Mesendoderm (in vitro differentiated cells): ENCODE measurements around the gene RXRG. TPM values are rescaled to one million over a fixed set of nuclear protein-coding genes. Genes with fewer than 3 reads are reported as not detected.
A peak's percentile ranks its signal among the peaks of the same experiment; 100 is the strongest.

ENCODE experiments used
- DNase-seq: peaks from one replicate; pipeline ENCODE4 v3.0.0; 2013
- H2AK5ac ChIP-seq: 2 replicates; pipeline ENCODE4 v1.6.1; 2013; ENCODE audit warnings: low read length, inconsistent platforms
- H2BK120ac ChIP-seq: 2 replicates; pipeline ENCODE4 v1.6.1; 2013; ENCODE audit warnings: low read depth, mild to moderate bottlenecking, low read length, moderate library complexity, mixed read lengths
- H2BK15ac ChIP-seq: replicated peaks from 2 replicates; pipeline ENCODE4 v1.6.1; 2013; ENCODE audit warnings: low read depth, mild to moderate bottlenecking, moderate library complexity
- H2BK5ac ChIP-seq: 2 replicates; pipeline ENCODE4 v1.6.1; 2013; ENCODE audit warnings: low read length, inconsistent platforms
- H3K18ac ChIP-seq: 2 replicates; pipeline ENCODE4 v1.6.1; 2013; ENCODE audit warnings: mild to moderate bottlenecking, low read length, mixed read lengths
- H3K23ac ChIP-seq: one replicate; pipeline ENCODE4 v1.6.1; 2013; ENCODE audit warnings: low read length
- H3K27ac ChIP-seq: 2 replicates; pipeline ENCODE4 v1.5.1; 2013; ENCODE audit warnings: low read depth, mild to moderate bottlenecking, inconsistent platforms, low read length, moderate library complexity
- H3K27me3 ChIP-seq: 2 replicates; pipeline ENCODE4 v1.6.1; 2013; ENCODE audit warnings: low read length, control low read depth, mild to moderate bottlenecking, inconsistent platforms; ENCODE audit not compliant: insufficient read depth, poor library complexity
- H3K36me3 ChIP-seq: 2 replicates; pipeline ENCODE4 v1.6.1; 2013; ENCODE audit warnings: low read length, inconsistent platforms; ENCODE audit not compliant: control insufficient read depth, insufficient read depth
- H3K4ac ChIP-seq: one replicate; pipeline ENCODE4 v1.6.1; 2013; ENCODE audit warnings: low read depth, mild to moderate bottlenecking, low read length, moderate library complexity
- H3K4me1 ChIP-seq: 2 replicates; pipeline ENCODE4 v1.6.1; 2013; ENCODE audit warnings: low read depth, low read length, inconsistent platforms; ENCODE audit not compliant: control insufficient read depth
- H3K4me2 ChIP-seq: 2 replicates; pipeline ENCODE4 v1.6.1; 2013; ENCODE audit warnings: low read length
- H3K4me3 ChIP-seq: 2 replicates; pipeline ENCODE4 v1.5.1; 2013; ENCODE audit warnings: mild to moderate bottlenecking, low read length
- H3K56ac ChIP-seq: one replicate; pipeline ENCODE4 v1.6.1; 2013; ENCODE audit warnings: low read length
- H3K79me1 ChIP-seq: 2 replicates; pipeline ENCODE4 v1.6.1; 2013; ENCODE audit warnings: low read length, inconsistent platforms
- H3K79me2 ChIP-seq: 2 replicates; pipeline ENCODE4 v1.6.1; 2013; ENCODE audit warnings: mild to moderate bottlenecking, low read length; ENCODE audit not compliant: control insufficient read depth, insufficient read depth
- H3K9ac ChIP-seq: 2 replicates; pipeline ENCODE4 v1.6.1; 2013; ENCODE audit warnings: low read length, inconsistent platforms
- H4K5ac ChIP-seq: one replicate; pipeline ENCODE4 v1.6.1; 2013; ENCODE audit warnings: low read length
- H4K8ac ChIP-seq: one replicate; pipeline ENCODE4 v1.6.1; 2013; ENCODE audit warnings: low read depth, mild to moderate bottlenecking, control low read depth, low read length, moderate library complexity
- whole genome bisulfite sequencing: extraction: QIAGEN DNeasy Blood & Tissue Kit; methylation state at CpG from one replicate; pipeline ENCODE4 v1.1.7; 2013; ENCODE audit warnings: low lambda C conversion rate, missing lambda C conversion rate; ENCODE audit not compliant: insufficient coverage; ENCODE audit errors: extremely low coverage; 5-methylcytosine and 5-hydroxymethylcytosine counted together
- polyA plus RNA-seq, 2 experiments: library from polyadenylated mRNA; stranded (reverse); fragments of 200-250 nt; gene quantifications; one replicate each; pipeline ENCODE4 v1.2.3, GENCODE V29; 2013

RXRG gene
- 0.32 TPM for polyA plus RNA-seq (2013, experiment 1 of 2)
- 0.35 TPM for polyA plus RNA-seq (2013, experiment 2 of 2)

DNA sequence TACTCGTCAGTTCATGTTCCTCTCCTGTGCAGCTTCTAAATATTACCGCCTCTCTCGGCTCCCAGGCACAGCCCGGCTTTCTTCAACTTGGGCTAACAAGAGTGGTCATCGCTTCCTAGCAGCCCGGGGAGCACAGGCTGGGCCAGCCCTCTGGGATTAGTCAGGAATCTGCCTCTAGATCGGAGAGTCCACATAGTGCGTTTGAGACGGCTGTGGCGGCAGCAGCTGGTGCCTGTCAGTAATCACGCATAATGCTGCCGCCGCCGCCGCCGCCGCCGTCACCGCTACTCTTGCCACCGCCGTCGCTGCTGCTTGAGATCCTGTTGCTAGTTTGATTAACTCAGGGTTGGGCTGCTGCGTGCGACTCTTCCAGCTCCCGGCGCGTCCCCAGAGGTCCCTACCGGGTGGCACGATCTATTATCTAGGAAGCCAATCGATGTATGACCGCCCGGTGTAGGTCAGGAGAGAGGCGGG, at the start of gene RXRG:
RXRG (minus strand) TSS at position 230 of the 474 bp plus-strand sequence. CDS start 233 bp downstream, outside the sequence.
- peak within 1 kb of the TSS; percentile 30 for H3K27ac ChIP-seq
- no peaks in the 10 kb centered on the region for H3K79me2 ChIP-seq
- peak within 1 kb of the TSS; percentile 15 for H3K9ac ChIP-seq
- H4K8ac ChIP-seq: no peak within 1 kb of the TSS
- H3K23ac ChIP-seq: no peak within 1 kb of the TSS
- peak within 1 kb of the TSS; percentile 59 for H3K56ac ChIP-seq
- no peaks in the 10 kb centered on the region for H3K79me1 ChIP-seq
- H3K4me3 ChIP-seq: no peak within 1 kb of the TSS
- H4K5ac ChIP-seq: no peak within 1 kb of the TSS
- H2BK120ac ChIP-seq: no peak within 1 kb of the TSS
- H3K4me1 ChIP-seq: peaks cover 14% of the 10 kb centered on the region
- H3K27me3 ChIP-seq: peaks cover 9% of the 10 kb centered on the region
- no CpG with 5 or more reads among the region's 33 CpGs for WGBS
- H2BK15ac ChIP-seq: no peak within 1 kb of the TSS
- no peak within 1 kb of the TSS for H3K18ac ChIP-seq
- no peak within 1 kb of the TSS for H2BK5ac ChIP-seq
- peak within 1 kb of the TSS; percentile 28 for H3K4me2 ChIP-seq
- no peak within 1 kb of the TSS for H2AK5ac ChIP-seq
- no peaks in the 10 kb centered on the region for H3K36me3 ChIP-seq
- DNase-seq: peak; percentile 76
- no peak within 1 kb of the TSS for H3K4ac ChIP-seq

DNA sequence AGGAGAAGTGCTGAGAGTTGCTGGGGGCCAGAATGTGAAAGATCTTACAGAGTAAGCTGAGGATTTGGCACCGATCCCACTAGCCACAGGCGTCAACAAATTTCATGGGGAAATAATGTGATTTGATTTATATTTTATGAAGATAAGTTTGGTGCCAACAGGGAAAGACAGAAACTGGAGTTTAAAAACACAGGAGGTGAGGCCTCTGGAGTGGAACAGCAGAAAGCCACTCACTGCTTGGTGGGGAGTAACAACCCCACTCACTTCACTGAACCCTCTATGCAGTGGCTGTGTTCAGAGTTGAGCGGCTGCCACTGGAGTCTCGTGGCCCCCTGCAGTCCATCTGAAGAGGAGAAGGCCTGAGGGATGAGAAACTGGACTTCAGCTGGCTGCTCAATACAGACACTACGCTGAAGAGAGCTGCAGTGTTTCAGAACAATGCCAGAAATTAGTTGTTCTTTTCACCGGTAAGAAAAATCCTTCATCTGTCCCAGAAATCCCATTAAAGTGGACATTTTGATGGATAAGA, 48.0 kb upstream of the RXRG start:
- no peaks in the 10 kb centered on the region for H3K79me1 ChIP-seq
- H2BK15ac ChIP-seq: no peak overlapping the region
- H3K36me3 ChIP-seq: no peaks in the 10 kb centered on the region
- no peak overlapping the region for H3K4me3 ChIP-seq
- H3K4me1 ChIP-seq: peaks cover 4% of the 10 kb centered on the region
- no peak overlapping the region for H2BK120ac ChIP-seq
- no peak overlapping the region for H2BK5ac ChIP-seq
- no peak overlapping the region for H3K56ac ChIP-seq
- H3K27ac ChIP-seq: no peak overlapping the region
- no peak overlapping the region for H3K18ac ChIP-seq
- no peak overlapping the region for H4K5ac ChIP-seq
- H3K23ac ChIP-seq: no peak overlapping the region
- no peak overlapping the region for H4K8ac ChIP-seq
- WGBS: no CpG with 5 or more reads among the region's 6 CpGs
- DNase-seq: no peak
- no peak overlapping the region for H3K9ac ChIP-seq
- H3K79me2 ChIP-seq: no peaks in the 10 kb centered on the region
- H3K4ac ChIP-seq: no peak overlapping the region
- no peak overlapping the region for H3K4me2 ChIP-seq
- no peaks in the 10 kb centered on the region for H3K27me3 ChIP-seq
- H2AK5ac ChIP-seq: no peak overlapping the region

DNA sequence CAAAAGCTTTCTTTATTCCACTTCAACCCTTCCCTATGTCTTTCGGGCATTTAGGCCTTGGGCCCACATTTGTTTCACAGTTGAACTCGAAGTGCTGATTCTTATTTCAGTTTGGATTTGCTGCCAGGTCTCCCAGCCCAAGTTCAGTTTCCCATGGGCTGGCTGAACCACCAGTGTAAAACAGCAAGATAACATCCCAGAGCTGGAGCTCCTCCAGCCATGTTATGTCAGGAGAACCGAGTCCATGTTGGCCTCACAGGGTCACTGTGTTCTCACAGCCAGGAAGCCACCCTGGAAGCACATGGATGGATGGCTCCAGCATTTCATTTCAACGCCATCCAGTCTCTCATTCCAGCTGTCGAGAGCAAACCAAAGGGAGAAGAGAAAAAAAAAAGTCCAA, 45.2 kb upstream of the RXRG start:
- WGBS: no CpG with 5 or more reads among the region's 5 CpGs
- Histone ChIP-seq H3K4me1 (no peaks in the 10 kb centered on the region), H2AK5ac (no peak overlapping the region)

DNA sequence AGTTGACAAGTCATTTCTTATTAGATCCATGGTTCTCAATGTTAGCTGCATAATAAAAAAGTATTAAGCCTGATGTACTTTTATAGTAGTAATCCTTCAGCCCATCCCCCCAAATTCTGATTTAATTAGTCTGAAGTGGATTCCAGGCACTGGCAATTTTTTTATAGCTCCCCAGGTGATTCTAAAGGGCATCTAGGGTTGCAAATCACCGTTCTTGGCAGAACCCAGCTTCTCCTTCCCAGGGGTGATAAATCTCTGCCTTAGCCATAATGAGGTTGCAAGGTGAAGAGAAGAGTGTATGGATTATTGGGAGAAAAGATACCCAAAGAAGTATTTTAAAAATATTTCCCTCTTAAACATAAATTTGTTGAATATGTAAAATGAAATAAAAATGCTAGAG, 43.0 kb upstream of the RXRG start:
- no peak overlapping the region for H3K4me3 ChIP-seq
- no peak overlapping the region for H4K8ac ChIP-seq
- WGBS: no CpG with 5 or more reads among the region's 1 CpG
- H4K5ac ChIP-seq: no peak overlapping the region
- no peak for DNase-seq
- H2AK5ac ChIP-seq: no peak overlapping the region
- H3K36me3 ChIP-seq: no peaks in the 10 kb centered on the region
- no peaks in the 10 kb centered on the region for H3K79me2 ChIP-seq
- H3K4me2 ChIP-seq: no peak overlapping the region
- no peaks in the 10 kb centered on the region for H3K4me1 ChIP-seq
- H2BK120ac ChIP-seq: no peak overlapping the region
- H3K79me1 ChIP-seq: no peaks in the 10 kb centered on the region
- H3K27me3 ChIP-seq: no peaks in the 10 kb centered on the region
- no peak overlapping the region for H2BK15ac ChIP-seq
- no peak overlapping the region for H3K27ac ChIP-seq
- no peak overlapping the region for H3K56ac ChIP-seq
- H3K9ac ChIP-seq: no peak overlapping the region
- no peak overlapping the region for H3K18ac ChIP-seq
- H2BK5ac ChIP-seq: no peak overlapping the region
- no peak overlapping the region for H3K23ac ChIP-seq
- H3K4ac ChIP-seq: no peak overlapping the region

More for the DNA sequence above, 45.2 kb upstream of the RXRG start:
- no peak overlapping the region for H4K8ac ChIP-seq
- no peak overlapping the region for H3K18ac ChIP-seq
- H3K27ac ChIP-seq: no peak overlapping the region
- H3K4me3 ChIP-seq: no peak overlapping the region
- H2BK5ac ChIP-seq: no peak overlapping the region
- no peak overlapping the region for H4K5ac ChIP-seq
- H3K36me3 ChIP-seq: no peaks in the 10 kb centered on the region
- H3K4ac ChIP-seq: no peak overlapping the region
- no peak overlapping the region for H3K4me2 ChIP-seq
- H2BK15ac ChIP-seq: no peak overlapping the region
- H3K9ac ChIP-seq: no peak overlapping the region
- H3K56ac ChIP-seq: no peak overlapping the region
- no peaks in the 10 kb centered on the region for H3K79me1 ChIP-seq
- H2BK120ac ChIP-seq: no peak overlapping the region
- no peak overlapping the region for H3K23ac ChIP-seq
- H3K27me3 ChIP-seq: no peaks in the 10 kb centered on the region
- no peak for DNase-seq
- no peaks in the 10 kb centered on the region for H3K79me2 ChIP-seq

DNA sequence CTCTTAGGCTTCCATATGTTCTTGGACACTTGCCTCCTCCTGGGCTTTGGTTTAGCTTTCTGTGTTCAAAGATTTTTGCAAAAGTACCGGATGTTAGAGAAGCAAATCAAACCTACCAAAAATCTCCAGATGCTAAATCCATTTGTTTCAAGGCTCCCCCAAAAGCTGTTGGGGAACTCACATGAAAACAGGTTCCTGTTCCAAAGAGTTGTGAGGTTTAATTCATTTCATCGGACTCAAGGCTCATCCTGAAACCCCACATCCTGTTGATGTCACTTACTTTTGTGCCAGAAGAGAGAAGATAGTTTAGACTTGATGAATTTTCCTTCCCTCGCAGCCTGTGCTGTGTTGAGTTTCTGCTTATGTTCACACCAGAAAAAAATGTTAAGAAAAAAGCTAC, 41.7 kb upstream of the RXRG start:
- H3K56ac ChIP-seq: no peak overlapping the region
- no peaks in the 10 kb centered on the region for H3K79me1 ChIP-seq
- no peak overlapping the region for H3K4me3 ChIP-seq
- no peak overlapping the region for H3K23ac ChIP-seq
- no peaks in the 10 kb centered on the region for H3K79me2 ChIP-seq
- H3K18ac ChIP-seq: no peak overlapping the region
- no peak overlapping the region for H2AK5ac ChIP-seq
- H4K8ac ChIP-seq: no peak overlapping the region
- no peaks in the 10 kb centered on the region for H3K4me1 ChIP-seq
- DNase-seq: no peak
- no peak overlapping the region for H2BK5ac ChIP-seq
- no peak overlapping the region for H3K4me2 ChIP-seq
- WGBS: no CpG with 5 or more reads among the region's 3 CpGs
- no peaks in the 10 kb centered on the region for H3K27me3 ChIP-seq
- no peak overlapping the region for H3K27ac ChIP-seq
- H4K5ac ChIP-seq: no peak overlapping the region
- no peaks in the 10 kb centered on the region for H3K36me3 ChIP-seq
- no peak overlapping the region for H2BK15ac ChIP-seq
- no peak overlapping the region for H3K4ac ChIP-seq
- no peak overlapping the region for H2BK120ac ChIP-seq
- no peak overlapping the region for H3K9ac ChIP-seq

DNA sequence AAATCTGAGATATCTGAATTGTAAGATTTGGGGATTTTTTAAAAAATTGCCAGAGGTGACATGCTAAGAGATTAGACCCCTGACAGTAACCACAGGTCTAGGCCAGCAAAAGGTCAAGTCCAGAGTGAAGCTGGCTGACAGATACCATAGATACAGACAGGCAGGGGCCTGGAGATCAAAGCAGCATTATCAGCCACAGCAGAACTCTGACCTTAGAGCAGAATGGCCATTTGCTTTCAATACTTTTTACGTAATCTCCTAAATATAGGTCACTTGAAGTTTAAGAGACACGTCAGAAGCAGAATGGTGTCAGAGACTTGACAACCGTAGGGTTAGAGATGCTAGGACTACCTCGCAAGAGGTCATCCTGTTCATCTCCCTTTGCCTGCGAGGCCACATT, 40.8 kb upstream of the RXRG start:
- Histone ChIP-seq H3K18ac (no peak overlapping the region), H3K27me3 (no peaks in the 10 kb centered on the region), H3K23ac (no peak overlapping the region), H3K4me2 (no peak overlapping the region), H4K5ac (no peak overlapping the region), H3K27ac (no peak overlapping the region), H3K4ac (no peak overlapping the region), H2BK5ac (no peak overlapping the region), H2BK120ac (no peak overlapping the region), H2BK15ac (no peak overlapping the region), H3K4me3 (no peak overlapping the region), H3K9ac (no peak overlapping the region), H3K79me2 (no peaks in the 10 kb centered on the region), H3K79me1 (no peaks in the 10 kb centered on the region), H3K56ac (no peak overlapping the region), H3K36me3 (no peaks in the 10 kb centered on the region), H4K8ac (no peak overlapping the region), H2AK5ac (no peak overlapping the region), H3K4me1 (no peaks in the 10 kb centered on the region)
- peak; percentile 40 for DNase-seq
- WGBS: no CpG with 5 or more reads among the region's 5 CpGs
